Lower leg skin (tissue), 3 donors: ENCODE results near the gene STK36.

Experiments
- POLR2A ChIP-seq, 2 donors: fragments of 450-650 bp; IDR thresholded peaks; one replicate each; pipeline ENCODE4 v1.6.1; 2016 to 2017; ENCODE audit warnings: antibody characterized with exemption in 2 of 2, mild to moderate bottlenecking in 1 of 2, moderate library complexity in 1 of 2
- TF ChIP-seq, protein P1 (sequence below), 3 donors: fragments of 450-650 bp; IDR thresholded peaks; one replicate each; pipeline ENCODE4 v1.5.1; 2016; ENCODE audit warnings: antibody characterized with exemption in 3 of 3, mild to moderate bottlenecking in 3 of 3, moderate library complexity in 2 of 3

DNA sequence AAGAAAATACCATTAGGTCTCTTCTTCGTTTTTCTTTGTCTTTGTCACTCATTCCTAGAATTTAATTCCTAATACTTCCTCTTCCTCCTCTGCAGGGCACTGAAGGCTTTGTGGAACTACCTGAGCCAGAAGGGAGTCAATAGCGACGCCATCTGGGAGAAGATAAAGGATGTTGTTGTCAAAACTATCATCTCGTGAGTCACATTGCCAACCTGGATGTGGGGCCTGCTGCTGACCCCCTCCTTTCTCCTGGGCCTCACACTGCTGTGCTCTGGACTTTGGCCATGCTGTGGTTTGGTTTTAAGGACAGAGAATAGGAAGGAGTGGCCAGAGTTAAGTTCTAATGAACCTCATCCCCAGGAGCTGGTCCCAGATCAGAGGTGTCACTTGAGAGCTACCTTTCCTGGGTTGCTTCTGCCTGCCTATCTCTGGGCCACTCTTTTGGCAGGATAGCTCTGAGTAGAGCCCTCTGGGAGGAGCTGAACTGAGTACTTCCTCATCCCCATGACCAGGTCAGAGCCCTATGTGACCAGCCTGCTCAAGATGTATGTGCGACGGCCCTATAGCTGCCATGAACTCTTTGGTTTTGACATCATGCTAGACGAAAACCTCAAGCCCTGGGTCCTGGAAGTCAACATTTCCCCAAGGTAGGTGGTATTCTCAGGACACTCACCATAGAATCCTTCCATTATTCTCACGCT, 77.0 kb downstream of the STK36 start:
- TF ChIP-seq POLR2A (IDR thresholded peaks at IDR 0.05), result no peak
- TF ChIP-seq, protein P1, sequence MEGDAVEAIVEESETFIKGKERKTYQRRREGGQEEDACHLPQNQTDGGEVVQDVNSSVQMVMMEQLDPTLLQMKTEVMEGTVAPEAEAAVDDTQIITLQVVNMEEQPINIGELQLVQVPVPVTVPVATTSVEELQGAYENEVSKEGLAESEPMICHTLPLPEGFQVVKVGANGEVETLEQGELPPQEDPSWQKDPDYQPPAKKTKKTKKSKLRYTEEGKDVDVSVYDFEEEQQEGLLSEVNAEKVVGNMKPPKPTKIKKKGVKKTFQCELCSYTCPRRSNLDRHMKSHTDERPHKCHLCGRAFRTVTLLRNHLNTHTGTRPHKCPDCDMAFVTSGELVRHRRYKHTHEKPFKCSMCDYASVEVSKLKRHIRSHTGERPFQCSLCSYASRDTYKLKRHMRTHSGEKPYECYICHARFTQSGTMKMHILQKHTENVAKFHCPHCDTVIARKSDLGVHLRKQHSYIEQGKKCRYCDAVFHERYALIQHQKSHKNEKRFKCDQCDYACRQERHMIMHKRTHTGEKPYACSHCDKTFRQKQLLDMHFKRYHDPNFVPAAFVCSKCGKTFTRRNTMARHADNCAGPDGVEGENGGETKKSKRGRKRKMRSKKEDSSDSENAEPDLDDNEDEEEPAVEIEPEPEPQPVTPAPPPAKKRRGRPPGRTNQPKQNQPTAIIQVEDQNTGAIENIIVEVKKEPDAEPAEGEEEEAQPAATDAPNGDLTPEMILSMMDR (IDR thresholded peaks at IDR 0.05), result no peak
